C4-2B (cell line): ENCODE results near the gene SMAP2.

ENCODE experiments used
- ZFX ChIP-seq: fragments of 450-650 bp; IDR thresholded peaks from 2 replicates; pipeline ENCODE4 v1.6.1; 2017
- TF ChIP-seq, protein P1 (sequence below): fragments of 450-650 bp; conservative IDR thresholded peaks from 2 replicates; pipeline ENCODE4 v1.5.1; 2017; ENCODE audit warnings: mild to moderate bottlenecking

DNA sequence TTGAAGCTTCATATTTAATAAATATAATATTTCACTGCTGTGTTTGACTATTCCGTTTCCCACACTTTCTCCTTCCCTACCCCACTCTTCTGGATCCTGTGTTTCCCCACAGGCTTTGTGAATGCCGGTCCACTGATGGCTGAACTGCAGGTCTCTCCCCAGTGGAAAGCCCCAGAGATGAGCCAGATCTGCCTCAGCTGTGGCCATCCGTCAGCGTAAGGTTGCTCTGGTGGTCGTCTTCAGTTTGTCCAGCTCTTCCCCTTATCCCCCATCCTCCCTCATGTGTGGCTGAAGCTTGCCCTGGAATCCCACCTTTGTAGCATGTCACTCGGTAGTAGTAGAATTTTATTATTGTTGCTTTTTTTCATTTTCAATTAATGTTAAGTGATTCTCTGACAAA is 11.4 kb downstream of the SMAP2 start:
- TF ChIP-seq, protein P1, sequence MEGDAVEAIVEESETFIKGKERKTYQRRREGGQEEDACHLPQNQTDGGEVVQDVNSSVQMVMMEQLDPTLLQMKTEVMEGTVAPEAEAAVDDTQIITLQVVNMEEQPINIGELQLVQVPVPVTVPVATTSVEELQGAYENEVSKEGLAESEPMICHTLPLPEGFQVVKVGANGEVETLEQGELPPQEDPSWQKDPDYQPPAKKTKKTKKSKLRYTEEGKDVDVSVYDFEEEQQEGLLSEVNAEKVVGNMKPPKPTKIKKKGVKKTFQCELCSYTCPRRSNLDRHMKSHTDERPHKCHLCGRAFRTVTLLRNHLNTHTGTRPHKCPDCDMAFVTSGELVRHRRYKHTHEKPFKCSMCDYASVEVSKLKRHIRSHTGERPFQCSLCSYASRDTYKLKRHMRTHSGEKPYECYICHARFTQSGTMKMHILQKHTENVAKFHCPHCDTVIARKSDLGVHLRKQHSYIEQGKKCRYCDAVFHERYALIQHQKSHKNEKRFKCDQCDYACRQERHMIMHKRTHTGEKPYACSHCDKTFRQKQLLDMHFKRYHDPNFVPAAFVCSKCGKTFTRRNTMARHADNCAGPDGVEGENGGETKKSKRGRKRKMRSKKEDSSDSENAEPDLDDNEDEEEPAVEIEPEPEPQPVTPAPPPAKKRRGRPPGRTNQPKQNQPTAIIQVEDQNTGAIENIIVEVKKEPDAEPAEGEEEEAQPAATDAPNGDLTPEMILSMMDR = no peak
- no peak for TF ChIP-seq ZFX
